Activated T-cell treated with anti-CD3 and anti-CD28 coated beads, Interleukin-2, amount 50 U/mL, for 24 hours (primary cell): Measurements from ENCODE around the gene CRADD.
"Not testable (repeated sequence)": the region's sequence is repeated elsewhere in the genome, so short reads cannot be mapped to it uniquely, and the experiment has no call there.

ENCODE experiments used
- DNase-seq: peaks from one replicate; pipeline ENCODE4 v3.0.0-alpha.2; 2020
- H3K27ac Mint-ChIP-seq: 2 replicates; pipeline ENCODE4 v1.8.0; 2020; ENCODE audit warnings: mild to moderate bottlenecking, mixed read lengths
- H3K27me3 Mint-ChIP-seq: 2 replicates; pipeline ENCODE4 v1.8.0; 2020; ENCODE audit warnings: mixed read lengths
- H3K36me3 Mint-ChIP-seq: 2 replicates; pipeline ENCODE4 v1.8.0; 2020; ENCODE audit warnings: low read depth, mixed read lengths
- H3K4me1 Mint-ChIP-seq: 2 replicates; pipeline ENCODE4 v1.8.0; 2020; ENCODE audit warnings: low read depth, mixed read lengths
- H3K4me3 Mint-ChIP-seq: 2 replicates; pipeline ENCODE4 v1.8.0; 2020; ENCODE audit warnings: mild to moderate bottlenecking, moderate library complexity, mixed read lengths
- H3K9me3 Mint-ChIP-seq: 2 replicates; pipeline ENCODE4 v1.8.0; 2020; ENCODE audit warnings: mixed read lengths

Gene CRADD

DNA sequence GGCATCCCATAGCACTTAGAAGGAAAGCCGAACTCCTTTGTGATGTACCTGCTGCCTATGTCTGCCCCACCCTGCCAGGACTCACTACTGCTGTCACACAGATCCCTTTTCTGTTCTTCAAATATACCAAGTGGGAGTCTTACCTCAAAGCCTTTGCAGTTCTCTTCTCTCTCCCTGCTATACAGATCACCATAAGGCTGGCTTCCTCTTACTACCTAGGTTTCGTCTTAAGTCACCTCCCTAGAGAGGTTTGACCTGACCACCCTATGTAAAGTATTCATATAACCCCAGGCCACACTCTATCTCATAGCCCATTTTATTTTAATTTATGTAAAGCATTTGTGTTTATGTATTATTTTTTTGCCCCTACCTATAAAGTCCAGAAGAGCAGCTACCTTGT lies 117.6 kb downstream of the CRADD start:
- no peak for DNase-seq
- Mint-ChIP-seq H3K4me3 (no peak overlapping the region), H3K9me3 (no peaks in the 10 kb centered on the region), H3K4me1 (peaks cover 31% of the 10 kb centered on the region), H3K27me3 (no peaks in the 10 kb centered on the region), H3K36me3 (peaks cover 2% of the 10 kb centered on the region), H3K27ac (no peak overlapping the region)

- peaks cover under 1% of the 10 kb centered on the region for H3K9me3 Mint-ChIP-seq
- H3K27me3 Mint-ChIP-seq: no peaks in the 10 kb centered on the region
- H3K4me3 Mint-ChIP-seq: no peak overlapping the region
- H3K36me3 Mint-ChIP-seq: peaks cover 2% of the 10 kb centered on the region
- no peak for DNase-seq
- no peak overlapping the region for H3K27ac Mint-ChIP-seq
- H3K4me1 Mint-ChIP-seq: peaks cover 27% of the 10 kb centered on the region
These were observed 118.2 kb downstream of the CRADD start for GRCh38 chr12:93795352-93795751.

DNA sequence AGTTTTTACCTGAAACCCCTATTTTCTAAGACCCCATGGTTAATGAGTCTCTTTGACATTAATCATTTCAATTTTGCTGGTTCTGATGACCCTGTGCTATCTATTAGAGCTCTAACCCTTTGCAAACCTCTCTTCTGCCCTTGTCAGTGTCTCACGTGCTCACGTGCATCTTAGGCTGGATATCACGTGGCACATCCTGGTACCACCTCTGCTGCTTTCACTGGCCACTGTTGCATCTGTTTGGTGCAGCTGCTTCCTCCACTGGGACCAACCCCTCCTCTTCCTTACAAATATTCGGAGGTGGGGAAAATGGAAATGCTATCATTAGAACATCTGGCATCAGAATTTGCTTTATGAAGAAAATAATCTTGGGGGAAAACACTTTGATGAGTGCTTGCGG lies 119.6 kb downstream of the CRADD start:
- Mint-ChIP-seq H3K4me3 (no peak overlapping the region), H3K27me3 (no peaks in the 10 kb centered on the region), H3K27ac (no peak overlapping the region), H3K36me3 (peaks cover 2% of the 10 kb centered on the region), H3K4me1 (peaks cover 17% of the 10 kb centered on the region), H3K9me3 (peaks cover 2% of the 10 kb centered on the region)
- no peak for DNase-seq

- peaks cover 2% of the 10 kb centered on the region for H3K36me3 Mint-ChIP-seq
- H3K27ac Mint-ChIP-seq: peak overlapping the region; percentile 67
- no peak overlapping the region for H3K4me3 Mint-ChIP-seq
- H3K9me3 Mint-ChIP-seq: peaks cover 2% of the 10 kb centered on the region
- no peak for DNase-seq
- H3K4me1 Mint-ChIP-seq: peaks cover 16% of the 10 kb centered on the region
- no peaks in the 10 kb centered on the region for H3K27me3 Mint-ChIP-seq
These were observed 121.3 kb downstream of the CRADD start for GRCh38 chr12:93798279-93799151.

- peaks cover 37% of the 10 kb centered on the region for H3K4me1 Mint-ChIP-seq
- H3K27ac Mint-ChIP-seq, H3K9me3 Mint-ChIP-seq, H3K36me3 Mint-ChIP-seq, DNase-seq, H3K27me3 Mint-ChIP-seq, H3K4me3 Mint-ChIP-seq: not testable (repeated sequence)
These were observed 124.5 kb downstream of the CRADD start for GRCh38 chr12:93801666-93802065.

- Mint-ChIP-seq H3K36me3 (peaks cover 2% of the 10 kb centered on the region), H3K9me3 (peaks cover 2% of the 10 kb centered on the region), H3K4me1 (peaks cover 43% of the 10 kb centered on the region), H3K4me3 (no peak overlapping the region), H3K27me3 (no peaks in the 10 kb centered on the region), H3K27ac (no peak overlapping the region)
- DNase-seq: no peak
These were observed 125.1 kb downstream of the CRADD start for GRCh38 chr12:93802293-93802692.

DNA sequence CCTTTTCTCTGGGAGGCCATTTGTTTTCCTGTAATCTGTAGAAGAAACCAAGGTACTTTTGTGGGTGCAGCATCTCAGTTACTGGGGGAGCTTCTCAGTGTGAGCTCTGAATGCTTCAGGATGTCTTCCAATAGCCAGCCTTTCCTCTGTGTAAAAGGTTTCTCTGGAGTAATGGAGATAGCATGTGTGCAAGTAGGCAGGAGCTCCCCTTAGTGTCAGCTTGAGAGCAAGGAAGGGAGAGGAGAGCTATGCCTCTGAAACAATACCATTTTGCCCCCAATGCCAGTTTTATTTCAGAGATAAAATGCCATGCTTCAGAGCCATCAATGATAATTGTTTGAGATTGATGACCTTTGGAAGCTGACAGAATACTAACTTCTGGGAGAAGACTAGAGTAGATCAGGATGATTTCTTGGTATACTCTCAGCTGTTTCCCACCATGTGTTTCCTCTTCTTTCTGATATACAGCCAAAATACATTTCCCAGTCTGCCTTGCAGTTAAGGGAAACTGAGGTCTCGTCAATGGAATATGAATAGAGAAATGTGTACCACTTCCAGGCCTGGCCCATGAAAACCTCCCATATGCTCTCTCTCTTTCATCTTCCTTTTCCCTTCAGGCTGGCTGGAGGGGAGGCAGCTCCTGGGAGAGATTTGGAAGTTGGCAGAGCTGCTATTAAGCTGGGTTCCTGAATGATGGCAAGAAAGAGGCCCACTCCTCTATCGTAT lies 125.7 kb downstream of the CRADD start:
- Mint-ChIP-seq H3K4me3 (no peak overlapping the region), H3K4me1 (peaks cover 45% of the 10 kb centered on the region), H3K36me3 (peaks cover 2% of the 10 kb centered on the region), H3K9me3 (peaks cover 2% of the 10 kb centered on the region), H3K27ac (no peak overlapping the region), H3K27me3 (no peaks in the 10 kb centered on the region)
- DNase-seq: no peak

DNA sequence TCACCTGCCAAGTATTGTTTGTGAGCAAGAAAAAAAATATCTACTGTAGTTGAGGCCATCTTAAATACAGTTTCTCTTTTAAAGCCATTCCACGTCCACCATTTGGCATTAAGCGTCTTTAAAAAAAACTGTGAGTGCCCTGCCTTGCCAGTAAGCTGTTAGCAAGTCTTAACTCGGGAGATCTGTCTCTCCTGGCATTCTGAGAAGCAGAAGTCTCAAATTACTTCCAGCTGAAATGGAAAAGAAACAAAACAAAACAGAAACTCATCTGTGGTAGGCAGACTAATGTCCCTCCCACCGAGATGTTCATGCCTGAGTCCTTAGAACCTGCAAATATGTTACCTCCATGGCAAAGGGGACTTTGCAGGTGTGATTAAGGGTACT lies 126.2 kb downstream of the CRADD start:
- H3K36me3 Mint-ChIP-seq: peaks cover 2% of the 10 kb centered on the region
- no peak overlapping the region for H3K27ac Mint-ChIP-seq
- H3K4me3 Mint-ChIP-seq: no peak overlapping the region
- H3K9me3 Mint-ChIP-seq: peaks cover 2% of the 10 kb centered on the region
- H3K4me1 Mint-ChIP-seq: peaks cover 44% of the 10 kb centered on the region
- no peaks in the 10 kb centered on the region for H3K27me3 Mint-ChIP-seq
- DNase-seq: no peak

DNA sequence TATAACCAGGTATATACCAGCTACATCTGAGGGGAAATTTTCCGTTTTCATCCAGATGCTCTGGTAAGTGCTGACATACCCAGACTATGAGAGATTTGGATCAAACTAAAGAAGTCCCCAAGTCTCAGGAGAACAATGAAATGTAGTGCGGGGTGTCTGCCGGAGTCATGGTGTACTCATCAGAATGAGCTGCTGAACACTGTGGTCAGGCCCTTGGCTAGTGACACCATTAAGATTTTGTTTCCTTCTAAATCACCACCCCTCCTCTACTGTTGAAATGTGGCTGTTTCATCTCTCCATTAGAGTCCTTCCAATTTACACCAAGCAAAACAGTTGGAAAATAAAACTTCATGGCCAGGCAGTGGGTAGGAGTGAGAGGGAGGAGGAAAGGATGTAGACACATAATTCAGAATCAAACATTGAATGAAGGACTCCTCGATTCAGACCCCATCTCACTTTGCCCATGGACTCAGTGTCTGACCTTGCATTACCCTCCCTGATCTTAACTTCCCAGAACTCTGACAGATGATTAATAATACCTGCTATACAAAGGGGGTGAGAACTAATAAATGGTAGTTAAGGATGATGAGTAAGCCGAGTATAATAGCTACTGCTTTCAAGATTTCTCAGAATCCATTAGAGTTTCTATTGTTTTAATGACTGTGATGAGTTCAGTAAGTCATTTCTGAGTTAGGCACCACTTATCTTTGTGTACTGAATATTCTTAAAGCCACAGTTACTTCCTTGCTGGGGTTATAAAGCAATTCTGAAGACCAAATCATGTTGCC lies 127.4 kb downstream of the CRADD start:
- no peak overlapping the region for H3K4me3 Mint-ChIP-seq
- peak overlapping the region; percentile 12 for H3K27ac Mint-ChIP-seq
- DNase-seq: no peak
- H3K36me3 Mint-ChIP-seq: no peaks in the 10 kb centered on the region
- H3K9me3 Mint-ChIP-seq: peaks cover 2% of the 10 kb centered on the region
- H3K27me3 Mint-ChIP-seq: no peaks in the 10 kb centered on the region
- peaks cover 38% of the 10 kb centered on the region for H3K4me1 Mint-ChIP-seq

DNA sequence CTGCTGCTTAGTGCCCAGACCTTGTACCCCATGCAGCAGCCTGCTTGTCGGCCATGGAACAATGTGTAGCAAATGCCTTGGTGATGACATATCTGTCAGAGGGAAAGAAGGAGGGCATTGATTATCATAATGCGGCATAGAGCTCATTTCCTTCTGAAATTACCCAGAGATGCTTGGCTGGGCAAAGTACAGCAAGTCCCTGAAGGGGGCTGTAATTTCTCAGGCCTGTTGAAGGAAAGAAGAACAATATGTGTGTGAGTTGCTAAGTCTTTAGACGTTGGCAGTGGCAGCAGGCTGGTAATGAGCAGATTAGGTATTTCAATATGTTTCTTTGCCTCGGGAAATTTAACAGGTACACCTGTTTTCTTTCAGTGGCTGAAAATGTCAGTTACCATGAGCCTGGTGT lies 128.6 kb downstream of the CRADD start:
- H3K4me1 Mint-ChIP-seq: peaks cover 38% of the 10 kb centered on the region
- H3K4me3 Mint-ChIP-seq: no peak overlapping the region
- no peaks in the 10 kb centered on the region for H3K27me3 Mint-ChIP-seq
- DNase-seq: no peak
- no peak overlapping the region for H3K27ac Mint-ChIP-seq
- no peaks in the 10 kb centered on the region for H3K9me3 Mint-ChIP-seq
- H3K36me3 Mint-ChIP-seq: no peaks in the 10 kb centered on the region

- Mint-ChIP-seq H3K36me3 (no peaks in the 10 kb centered on the region), H3K4me1 (peaks cover 38% of the 10 kb centered on the region), H3K27ac (no peak overlapping the region), H3K4me3 (no peak overlapping the region), H3K27me3 (no peaks in the 10 kb centered on the region), H3K9me3 (no peaks in the 10 kb centered on the region)
- DNase-seq: no peak
These were observed 130.2 kb downstream of the CRADD start for GRCh38 chr12:93807354-93807753.

GRCh38 chr12:93808169-93808899 lies 131.2 kb downstream of the CRADD start:
- no peak overlapping the region for H3K27ac Mint-ChIP-seq
- H3K27me3 Mint-ChIP-seq: no peaks in the 10 kb centered on the region
- no peak overlapping the region for H3K4me3 Mint-ChIP-seq
- no peaks in the 10 kb centered on the region for H3K9me3 Mint-ChIP-seq
- no peak for DNase-seq
- peaks cover 37% of the 10 kb centered on the region for H3K4me1 Mint-ChIP-seq
- no peaks in the 10 kb centered on the region for H3K36me3 Mint-ChIP-seq

- Mint-ChIP-seq H3K4me1 (peaks cover 15% of the 10 kb centered on the region), H3K9me3 (no peaks in the 10 kb centered on the region), H3K36me3 (no peaks in the 10 kb centered on the region), H3K4me3 (no peak overlapping the region), H3K27me3 (no peaks in the 10 kb centered on the region), H3K27ac (no peak overlapping the region)
- no peak for DNase-seq
These were observed 135.5 kb downstream of the CRADD start for GRCh38 chr12:93812626-93813025.

- no peak overlapping the region for H3K27ac Mint-ChIP-seq
- no peak for DNase-seq
- H3K27me3 Mint-ChIP-seq: no peaks in the 10 kb centered on the region
- H3K4me3 Mint-ChIP-seq: no peak overlapping the region
- H3K36me3 Mint-ChIP-seq: no peaks in the 10 kb centered on the region
- H3K9me3 Mint-ChIP-seq: no peaks in the 10 kb centered on the region
- peaks cover 12% of the 10 kb centered on the region for H3K4me1 Mint-ChIP-seq
These were observed 136.0 kb downstream of the CRADD start for GRCh38 chr12:93813186-93813585.
